ENCODE data around the gene GUCY2C. TPM values are rescaled to one million over a fixed set of nuclear protein-coding genes. Genes with fewer than 3 reads are reported as not detected.

GUCY2C gene
- total RNA-seq, 1 donor from 2014 or later: not detected

DNA sequence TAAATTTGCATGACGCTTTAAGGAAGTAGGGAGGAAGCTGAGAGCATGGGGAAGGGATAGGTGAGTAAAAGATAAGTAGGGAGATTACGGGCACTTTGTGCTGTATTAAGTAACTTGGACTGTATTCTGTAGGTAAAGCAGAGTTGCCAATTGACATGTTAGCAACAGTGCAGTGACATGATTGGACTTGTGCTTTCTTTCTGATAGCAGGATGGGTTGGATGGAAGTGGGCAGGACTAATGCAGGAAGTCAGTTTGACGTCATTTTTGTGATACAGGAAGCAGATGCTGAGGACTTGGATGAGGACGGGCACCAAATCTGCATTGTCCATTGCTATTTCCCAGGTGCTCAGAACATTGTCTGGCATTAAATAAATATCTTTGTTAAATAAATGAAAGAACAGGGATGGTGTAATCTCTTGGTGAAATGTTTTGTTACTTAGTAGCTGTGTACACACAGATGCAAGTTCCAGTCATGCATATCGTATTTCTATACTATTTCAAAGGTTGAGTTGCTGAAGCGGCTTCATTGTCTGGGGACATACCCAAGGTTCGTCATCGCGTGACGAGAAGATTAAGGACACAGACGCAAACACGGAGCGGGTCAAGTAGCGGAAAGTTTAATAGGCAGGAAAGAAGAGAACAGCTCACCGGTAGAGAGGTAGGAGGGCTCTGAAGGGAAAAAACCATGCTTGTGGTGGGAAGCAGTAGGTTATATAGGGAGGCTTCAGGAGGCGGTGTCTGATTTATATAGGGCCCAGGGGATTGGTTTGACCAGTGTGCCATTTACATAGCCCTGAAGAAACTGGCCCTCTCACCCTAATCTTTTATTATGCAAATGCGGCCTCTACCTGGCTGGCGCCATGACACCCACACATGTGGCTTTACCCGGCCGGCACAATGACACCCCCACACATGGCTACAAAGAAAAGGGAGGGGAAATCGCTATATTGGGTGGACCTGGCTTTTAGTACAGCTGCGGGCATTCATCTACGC lies 30.7 kb downstream of the GUCY2C start:
- no peak for DNase-seq (ENCODE audit: low read depth)
- no peak for TF ChIP-seq CTCF (conservative IDR thresholded peaks at IDR 0.05; ENCODE audit: low read depth, low read length)
- no peak overlapping the region for H3K4me3 ChIP-seq (ENCODE audit: low read depth, low read length)

DNA sequence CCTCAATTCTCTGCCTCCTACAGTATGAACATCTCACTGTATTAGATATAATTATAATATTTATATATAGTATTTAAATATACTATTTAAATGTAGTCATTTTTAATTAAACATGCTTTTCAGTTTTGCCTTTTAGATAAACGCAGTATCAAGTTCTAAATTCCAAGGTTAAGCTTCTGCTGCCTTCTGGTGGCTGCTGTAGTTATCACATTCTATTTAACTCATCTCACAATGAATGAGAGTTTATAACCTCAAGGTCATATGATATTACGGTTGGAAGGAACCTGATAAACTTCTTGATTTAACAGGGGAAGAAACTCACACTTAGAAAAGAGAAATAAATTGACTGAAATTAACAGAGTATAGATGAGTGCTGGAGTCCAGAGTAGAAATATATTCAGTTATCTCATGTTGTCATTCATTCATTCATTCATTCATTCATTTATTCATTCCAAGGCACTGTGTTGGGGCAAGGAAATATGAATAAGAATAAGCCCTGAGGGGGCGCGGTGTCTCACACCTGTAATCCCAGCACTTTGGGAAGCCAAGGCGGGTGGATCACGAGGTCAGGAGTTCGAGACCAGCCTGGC lies 31.9 kb downstream of the GUCY2C start:
- H3K4me3 ChIP-seq (ENCODE audit: low read depth, low read length): no peak overlapping the region
- DNase-seq (ENCODE audit: low read depth): peak; percentile 2
- TF ChIP-seq CTCF (conservative IDR thresholded peaks at IDR 0.05; ENCODE audit: low read depth, low read length): peak; percentile 75

GRCh38 chr12:14663002-14663401 lies 33.4 kb downstream of the GUCY2C start:
- no peak for DNase-seq (ENCODE audit: low read depth)
- TF ChIP-seq CTCF (conservative IDR thresholded peaks at IDR 0.05; ENCODE audit: low read depth, low read length): no peak
- no peak overlapping the region for H3K4me3 ChIP-seq (ENCODE audit: low read depth, low read length)

- DNase-seq (ENCODE audit: low read depth): no peak
- no peak for TF ChIP-seq CTCF (conservative IDR thresholded peaks at IDR 0.05; ENCODE audit: low read depth, low read length)
- no peak overlapping the region for H3K4me3 ChIP-seq (ENCODE audit: low read depth, low read length)
Measured at GRCh38 chr12:14656846-14657245, 39.6 kb downstream of the GUCY2C start.

DNA sequence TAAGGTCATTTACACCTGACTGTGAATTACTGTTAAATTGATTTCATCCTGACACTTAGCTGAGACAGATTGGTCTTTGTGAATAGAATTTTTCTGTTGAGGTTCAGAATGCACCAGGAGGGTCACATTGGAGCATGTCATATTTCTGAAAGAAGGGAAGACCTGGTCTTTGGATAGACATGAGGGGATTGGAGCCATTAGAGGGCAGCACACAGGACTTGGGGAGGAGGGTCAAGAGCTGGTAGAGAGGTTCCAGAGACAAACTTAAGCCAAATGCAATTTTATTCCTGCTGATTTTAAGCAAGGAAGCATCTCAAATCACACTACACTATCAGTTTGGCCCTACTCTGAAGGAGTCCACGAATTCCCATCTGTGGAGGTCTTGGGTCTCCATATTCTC lies 41.1 kb downstream of the GUCY2C start:
- DNase-seq (ENCODE audit: low read depth): no peak
- no peak overlapping the region for H3K4me3 ChIP-seq (ENCODE audit: low read depth, low read length)
- TF ChIP-seq CTCF (conservative IDR thresholded peaks at IDR 0.05; ENCODE audit: low read depth, low read length): peak; percentile 7

GRCh38 chr12:14654842-14655241 lies 41.6 kb downstream of the GUCY2C start:
- no peak for TF ChIP-seq CTCF (conservative IDR thresholded peaks at IDR 0.05; ENCODE audit: low read depth, low read length)
- no peak for DNase-seq (ENCODE audit: low read depth)
- no peak overlapping the region for H3K4me3 ChIP-seq (ENCODE audit: low read depth, low read length)

Measured in epithelial cell of proximal tubule (primary cell).